Muscle layer of colon (tissue), 2 donors: Measurements from ENCODE around the gene NUDT8.
"Not testable (repeated sequence)": the region's sequence is repeated elsewhere in the genome, so short reads cannot be mapped to it uniquely, and the experiment has no call there.

Source experiments
- H3K27ac ChIP-seq: one replicate; pipeline ENCODE4 v1.7.0; 2013; ENCODE audit warnings: low read depth, mild to moderate bottlenecking, low read length, moderate library complexity
- H3K27me3 ChIP-seq, 2 donors: one replicate each; pipeline ENCODE4 v1.7.0; 2013; ENCODE audit warnings: low read length in 2 of 2, mild to moderate bottlenecking in 2 of 2; ENCODE audit not compliant: insufficient read depth in 2 of 2, control insufficient read depth in 1 of 2
- H3K36me3 ChIP-seq: one replicate; pipeline ENCODE4 v1.7.0; 2013; ENCODE audit warnings: mild to moderate bottlenecking, low read length; ENCODE audit not compliant: insufficient read depth
- H3K4me1 ChIP-seq: one replicate; pipeline ENCODE4 v1.7.0; 2013; ENCODE audit warnings: mild to moderate bottlenecking, low read length; ENCODE audit not compliant: insufficient read depth
- H3K4me3 ChIP-seq, 2 donors: one replicate each; pipeline ENCODE4 v1.7.0; 2013; ENCODE audit warnings: low read length in 2 of 2, low read depth in 1 of 2, mild to moderate bottlenecking in 1 of 2, moderate library complexity in 1 of 2
- H3K9ac ChIP-seq: one replicate; pipeline ENCODE4 v1.7.0; 2013; ENCODE audit warnings: low read length
- H3K9me3 ChIP-seq: one replicate; pipeline ENCODE4 v1.7.0; 2013; ENCODE audit warnings: mild to moderate bottlenecking, low read length
- donor health status: abdominal sarcoma.
- donor health status: Adenocarcinoma of cecum.

The NUDT8 gene

GRCh38 chr11:67601098-67601497, 28.6 kb downstream of the NUDT8 start:
- Histone ChIP-seq H3K9me3 (no peaks in the 10 kb centered on the region), H3K27me3 (no peaks in the 10 kb centered on the region), H3K9ac (no peak overlapping the region), H3K36me3 (no peaks in the 10 kb centered on the region), H3K4me3 (no peak overlapping the region), H3K4me1 (no peaks in the 10 kb centered on the region), H3K27ac (no peak overlapping the region)

- H3K27me3 ChIP-seq: no peaks in the 10 kb centered on the region
- no peak overlapping the region for H3K9ac ChIP-seq
- H3K27ac ChIP-seq: no peak overlapping the region
- H3K9me3 ChIP-seq: no peaks in the 10 kb centered on the region
- H3K4me1 ChIP-seq: no peaks in the 10 kb centered on the region
- H3K36me3 ChIP-seq: no peaks in the 10 kb centered on the region
- H3K4me3 ChIP-seq: no peak overlapping the region
These were observed 29.3 kb downstream of the NUDT8 start for GRCh38 chr11:67600324-67601029.

DNA sequence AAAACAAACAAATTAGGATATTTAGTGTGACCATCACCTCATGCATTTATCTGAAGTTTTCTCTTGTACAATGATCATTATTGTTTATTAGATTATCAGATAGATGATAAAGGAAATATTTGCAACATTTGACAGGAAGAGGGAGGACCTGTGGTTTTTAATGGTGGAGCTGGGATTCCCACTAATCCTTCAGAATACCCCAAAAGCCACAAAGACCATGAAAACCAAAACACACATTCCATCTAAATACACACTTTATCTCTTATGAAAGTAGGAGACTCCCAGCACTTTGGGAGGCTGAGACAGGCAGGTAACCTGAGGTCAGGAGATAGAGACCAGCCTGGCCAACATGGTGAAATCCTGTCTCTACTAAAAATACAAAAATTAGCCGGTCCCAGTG, 30.6 kb downstream of the NUDT8 start:
- no peaks in the 10 kb centered on the region for H3K27me3 ChIP-seq
- H3K9ac ChIP-seq: no peak overlapping the region
- H3K9me3 ChIP-seq: no peaks in the 10 kb centered on the region
- H3K4me3 ChIP-seq: no peak overlapping the region
- no peak overlapping the region for H3K27ac ChIP-seq
- H3K4me1 ChIP-seq: no peaks in the 10 kb centered on the region
- no peaks in the 10 kb centered on the region for H3K36me3 ChIP-seq

GRCh38 chr11:67597963-67598362, 31.8 kb downstream of the NUDT8 start:
- H3K9me3 ChIP-seq, H3K4me1 ChIP-seq, H3K27ac ChIP-seq, H3K36me3 ChIP-seq, H3K4me3 ChIP-seq, H3K9ac ChIP-seq, H3K27me3 ChIP-seq: not testable (repeated sequence)

DNA sequence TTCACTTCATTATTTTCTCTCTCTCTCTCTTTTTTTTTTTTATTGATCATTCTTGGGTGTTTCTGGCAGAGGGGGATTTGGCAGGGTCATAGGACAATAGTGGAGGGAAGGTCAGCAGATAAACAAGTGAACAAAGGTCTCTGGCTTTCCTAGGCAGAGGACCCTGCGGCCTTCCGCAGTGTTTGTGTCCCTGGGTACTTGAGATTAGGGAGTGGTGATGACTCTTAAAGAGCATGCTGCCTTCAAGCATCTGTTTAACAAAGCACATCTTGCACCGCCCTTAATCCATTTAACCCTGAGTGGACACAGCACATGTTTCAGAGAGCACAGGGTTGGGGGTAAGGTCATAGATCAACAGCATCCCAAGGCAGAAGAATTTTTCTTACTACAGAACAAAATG, 32.3 kb downstream of the NUDT8 start:
- H3K27ac ChIP-seq, H3K9ac ChIP-seq, H3K4me3 ChIP-seq, H3K36me3 ChIP-seq, H3K27me3 ChIP-seq, H3K9me3 ChIP-seq, H3K4me1 ChIP-seq: not testable (repeated sequence)

DNA sequence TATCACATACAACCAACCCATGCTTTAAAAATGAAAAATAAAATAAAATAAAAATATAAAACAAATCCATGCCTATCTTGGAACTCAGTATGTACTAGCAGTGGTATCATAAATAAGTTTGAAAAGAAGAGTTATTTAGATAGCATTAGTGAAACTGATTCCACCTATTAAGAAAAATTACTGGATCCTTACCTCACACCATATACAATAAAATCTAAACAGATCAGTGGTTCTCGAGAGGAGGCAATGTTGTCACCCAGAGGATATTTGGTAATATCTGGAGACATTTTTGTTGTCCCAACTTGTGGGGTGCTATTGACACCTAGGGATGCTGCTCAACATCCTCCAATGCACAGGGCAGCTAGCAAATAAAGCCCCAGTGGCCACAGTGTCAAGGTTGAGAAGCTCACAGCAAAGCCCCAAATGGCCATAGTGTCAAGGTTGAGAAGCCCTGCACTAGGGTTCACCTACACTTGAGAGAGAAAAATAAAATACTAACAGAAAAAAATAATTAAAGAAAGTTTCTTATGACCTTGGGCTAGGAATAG, 32.9 kb downstream of the NUDT8 start:
- Histone ChIP-seq H3K4me1 (no peaks in the 10 kb centered on the region), H3K27me3 (no peaks in the 10 kb centered on the region), H3K9me3 (no peaks in the 10 kb centered on the region), H3K36me3 (no peaks in the 10 kb centered on the region), H3K9ac (no peak overlapping the region), H3K4me3 (no peak overlapping the region), H3K27ac (no peak overlapping the region)

DNA sequence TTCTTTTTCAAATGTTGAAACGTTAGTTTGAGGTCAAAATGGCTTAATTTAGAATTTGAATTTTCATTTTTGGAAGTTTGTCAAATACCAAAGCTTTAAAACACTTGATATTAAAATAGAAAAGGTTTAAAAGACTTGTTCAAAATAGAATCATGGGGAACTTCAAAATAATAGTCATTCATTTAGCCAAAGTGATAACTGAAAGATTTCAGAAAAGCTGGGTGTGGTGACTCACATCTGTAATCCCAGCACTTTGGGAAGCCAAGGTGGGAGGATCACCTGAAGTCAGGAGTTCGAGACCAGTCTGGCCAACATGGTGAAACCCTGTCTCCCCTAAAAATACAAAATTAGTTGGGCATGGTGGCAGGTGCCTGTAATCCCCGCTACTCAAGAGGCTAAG, 35.3 kb downstream of the NUDT8 start:
- no peaks in the 10 kb centered on the region for H3K4me1 ChIP-seq
- no peak overlapping the region for H3K27ac ChIP-seq
- no peak overlapping the region for H3K4me3 ChIP-seq
- no peaks in the 10 kb centered on the region for H3K27me3 ChIP-seq
- no peaks in the 10 kb centered on the region for H3K36me3 ChIP-seq
- no peaks in the 10 kb centered on the region for H3K9me3 ChIP-seq
- no peak overlapping the region for H3K9ac ChIP-seq

DNA sequence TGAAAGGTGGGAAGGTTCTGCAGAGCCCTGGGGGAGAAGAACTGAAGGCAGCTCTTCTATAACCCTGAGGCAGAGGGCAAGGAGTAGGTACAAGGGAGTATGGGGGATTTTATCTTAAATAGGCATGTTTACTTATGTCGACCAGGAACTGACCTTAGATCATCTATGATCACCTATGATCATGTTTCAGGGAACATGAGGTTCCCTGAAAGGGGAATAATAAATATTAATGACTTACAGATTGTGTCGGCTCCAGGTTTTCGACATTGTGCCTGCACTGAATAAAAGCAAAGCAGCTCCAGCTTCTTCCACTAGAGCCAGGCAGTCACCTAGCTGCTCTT, 36.2 kb downstream of the NUDT8 start:
- Histone ChIP-seq H3K9me3 (no peaks in the 10 kb centered on the region), H3K36me3 (no peaks in the 10 kb centered on the region), H3K27ac (no peak overlapping the region), H3K27me3 (no peaks in the 10 kb centered on the region), H3K4me1 (no peaks in the 10 kb centered on the region), H3K9ac (no peak overlapping the region), H3K4me3 (no peak overlapping the region)

DNA sequence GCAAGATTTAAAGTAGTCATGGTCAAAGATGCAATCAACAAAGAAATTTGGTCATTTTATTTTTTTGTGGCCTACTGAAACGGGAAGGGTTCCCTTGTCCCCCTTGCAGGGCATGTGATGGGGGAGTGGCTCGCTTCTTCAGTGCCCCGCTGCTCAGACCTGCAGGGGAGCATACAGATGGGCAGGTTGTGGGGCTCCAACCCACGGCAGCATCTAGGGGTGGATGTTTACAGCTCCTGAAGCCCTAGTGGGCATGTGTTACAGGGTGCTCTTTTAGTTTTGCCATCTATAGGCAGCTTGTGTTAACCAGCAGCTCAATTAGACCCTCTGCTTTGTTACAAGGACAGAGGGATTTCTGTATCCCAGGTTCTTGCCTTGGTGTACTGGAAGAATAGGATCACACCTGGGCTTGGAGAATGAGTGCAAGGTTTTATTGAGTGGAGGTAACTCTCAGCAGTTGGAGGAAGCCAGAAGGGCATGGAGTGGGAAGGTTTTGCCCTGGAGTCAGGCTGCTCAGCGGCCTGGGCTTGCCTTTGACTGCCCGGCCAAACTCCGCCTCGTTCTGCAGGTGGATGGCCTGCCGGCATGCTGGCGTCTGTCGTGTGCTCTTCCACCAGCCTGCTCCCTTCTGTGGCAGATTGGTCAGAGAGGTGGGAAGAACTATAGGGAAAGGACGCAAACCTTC, 36.7 kb downstream of the NUDT8 start:
- Histone ChIP-seq H3K27me3 (no peaks in the 10 kb centered on the region), H3K27ac (no peak overlapping the region), H3K4me3 (no peak overlapping the region), H3K4me1 (no peaks in the 10 kb centered on the region), H3K36me3 (no peaks in the 10 kb centered on the region), H3K9ac (no peak overlapping the region), H3K9me3 (no peaks in the 10 kb centered on the region)

- not testable (repeated sequence) for H3K9ac ChIP-seq, H3K4me3 ChIP-seq, H3K9me3 ChIP-seq, H3K27me3 ChIP-seq, H3K36me3 ChIP-seq, H3K27ac ChIP-seq
- H3K4me1 ChIP-seq: peaks cover 12% of the 10 kb centered on the region
These were observed 40.8 kb downstream of the NUDT8 start for GRCh38 chr11:67588899-67589415.

- no peak overlapping the region for H3K9ac ChIP-seq
- H3K27me3 ChIP-seq: no peaks in the 10 kb centered on the region
- no peak overlapping the region for H3K4me3 ChIP-seq
- no peaks in the 10 kb centered on the region for H3K36me3 ChIP-seq
- H3K4me1 ChIP-seq: peaks cover 12% of the 10 kb centered on the region
- no peaks in the 10 kb centered on the region for H3K9me3 ChIP-seq
- no peak overlapping the region for H3K27ac ChIP-seq
These were observed 41.6 kb downstream of the NUDT8 start for GRCh38 chr11:67588136-67588503.
